Endothelial cell of umbilical vein (primary cell): ENCODE results near the gene PSME3IP1. TPM values are rescaled to one million over a fixed set of nuclear protein-coding genes. Genes with fewer than 3 reads are reported as not detected.

Source experiments
- BruUV-seq: library from RNA; stranded (reverse); fragments of 400-500 nt; replicated peaks from 2 replicates; lab custom pipeline; 2021; lab: Mats Ljungman, UMichigan
- CTCF ChIA-PET: fragments of 300-600, 350-600 bp; sonication (Branson Sonifier 250); formaldehyde crosslinking; loops from one replicate; lab custom pipeline; 2021; ENCODE audit warnings: antibody characterized with exemption, inconsistent platforms; lab: Charles Lee
- POLR2A ChIA-PET: fragments of 300-600, 350-600 bp; sonication (Branson Sonifier 250); formaldehyde crosslinking; loops from one replicate; lab custom pipeline; 2021; ENCODE audit warnings: antibody characterized with exemption, inconsistent platforms; lab: Charles Lee
- DNase-seq: peaks from one replicate; pipeline ENCODE4 v3.0.0-alpha.2; 2011; ENCODE audit warnings: low read depth, low spot score
- FAIRE-seq: peaks from 2 replicates; lab custom pipeline; 2011; peaks lifted over from hg19 to GRCh38; lab: Jason Lieb, UNC
- H2AFZ ChIP-seq: 2 replicates; pipeline ENCODE4 v1.6.0; 2012; ENCODE audit warnings: low read depth, low read length, control low read depth, inconsistent platforms
- H3K27ac ChIP-seq: 2 replicates; pipeline ENCODE4 v1.5.1; 2011; ENCODE audit warnings: low read depth, mild to moderate bottlenecking, control low read depth, low read length, moderate library complexity; ENCODE audit not compliant: insufficient read depth
- H3K27me3 ChIP-seq, 2 experiments: 2 replicates each; pipeline versions ENCODE4 v1.6.0 to v1.6.1; 2011; ENCODE audit warnings: low read length in 2 of 2, mixed read lengths in 1 of 2; ENCODE audit not compliant: control insufficient read depth in 2 of 2, insufficient read depth in 2 of 2
- H3K36me3 ChIP-seq, 2 experiments: 2 replicates in 1 of 2; 3 replicates in 1 of 2; pipeline ENCODE4 v1.5.1; 2011; ENCODE audit warnings: low read length in 2 of 2, mild to moderate bottlenecking in 1 of 2, moderate library complexity in 1 of 2; ENCODE audit not compliant: control insufficient read depth in 2 of 2, insufficient read depth in 2 of 2; ENCODE audit errors: extremely low read depth in 1 of 2
- H3K4me1 ChIP-seq: 3 replicates; pipeline ENCODE4 v1.5.1; 2011; ENCODE audit warnings: mild to moderate bottlenecking, low read length; ENCODE audit not compliant: control insufficient read depth, insufficient read depth; ENCODE audit errors: extremely low read depth
- H3K4me2 ChIP-seq: 2 replicates; pipeline ENCODE4 v1.6.1; 2011; ENCODE audit warnings: low read length, control low read depth, mixed read lengths; ENCODE audit not compliant: insufficient read depth
- H3K4me3 ChIP-seq, 3 experiments: fragments of 200-600 bp in 1 of 3; sonication (generic), shearing (Covaris generic) in 1 of 3; replicated peaks in 1 of 3; 2 replicates each; pipeline ENCODE4 v1.5.1; 2011 to 2016; ENCODE audit warnings: control low read depth in 3 of 3, low read length in 3 of 3, mild to moderate bottlenecking in 2 of 3, inconsistent platforms in 1 of 3, low read depth in 1 of 3, moderate library complexity in 1 of 3; ENCODE audit not compliant: insufficient read depth in 1 of 3
- H3K79me2 ChIP-seq: 2 replicates; pipeline ENCODE4 v1.6.0; 2012; ENCODE audit warnings: low read length, inconsistent platforms; ENCODE audit not compliant: control insufficient read depth, insufficient read depth
- H3K9ac ChIP-seq: replicated peaks from 2 replicates; pipeline ENCODE3; 2011; ENCODE audit warnings: low read length, control low read depth; ENCODE audit not compliant: insufficient read depth; ENCODE audit errors: extremely low read depth
- H3K9me1 ChIP-seq: replicated peaks from 3 replicates; pipeline ENCODE4 v1.6.0; 2011; ENCODE audit warnings: mild to moderate bottlenecking, low read length; ENCODE audit not compliant: control insufficient read depth, insufficient read depth; ENCODE audit errors: extremely low read depth
- H3K9me3 ChIP-seq: replicated peaks from 2 replicates; pipeline ENCODE4 v1.5.1; 2012; ENCODE audit warnings: low read length, inconsistent platforms; ENCODE audit not compliant: control insufficient read depth, insufficient read depth
- H4K20me1 ChIP-seq: replicated peaks from 2 replicates; pipeline ENCODE3; 2011; ENCODE audit warnings: mild to moderate bottlenecking, low read length; ENCODE audit not compliant: control insufficient read depth, insufficient read depth; ENCODE audit errors: extremely low read depth
- CTCF ChIP-seq, 2 donors: IDR thresholded peaks; 1 replicate in 1 of 2; 2 replicates in 1 of 2; pipeline ENCODE4 v1.5.1; 2011; ENCODE audit warnings: low read length in 2 of 2, mild to moderate bottlenecking in 2 of 2, moderate library complexity in 2 of 2, control low read depth in 1 of 2, inconsistent platforms in 1 of 2, low read depth in 1 of 2; ENCODE audit not compliant: insufficient read depth in 1 of 2; ENCODE audit errors: extremely low read depth in 1 of 2
- EZH2 ChIP-seq: IDR thresholded peaks from 2 replicates; pipeline ENCODE4 v1.6.1; 2012; ENCODE audit warnings: borderline replicate concordance, low read depth, mild to moderate bottlenecking, moderate library complexity, low read length, inconsistent platforms; ENCODE audit not compliant: severe bottlenecking
- FOS ChIP-seq: IDR thresholded peaks from 2 replicates; pipeline ENCODE4 v1.6.1; 2011; ENCODE audit warnings: mild to moderate bottlenecking, low read length, moderate library complexity, borderline replicate concordance; ENCODE audit not compliant: insufficient read depth
- GATA2 ChIP-seq: IDR thresholded peaks from 2 replicates; pipeline ENCODE4 v1.7.0; 2011; ENCODE audit warnings: low read depth, mild to moderate bottlenecking, moderate library complexity, mixed read lengths, low read length; ENCODE audit not compliant: insufficient read length, insufficient read depth
- JUN ChIP-seq: IDR thresholded peaks from 2 replicates; pipeline ENCODE4 v1.6.1; 2011; ENCODE audit warnings: borderline replicate concordance, low read depth; ENCODE audit not compliant: insufficient read length, insufficient read depth
- MAX ChIP-seq: IDR thresholded peaks from 2 replicates; pipeline ENCODE4 v1.6.1; 2011; ENCODE audit not compliant: insufficient read depth, insufficient read length
- MYC ChIP-seq: IDR thresholded peaks from one replicate; pipeline ENCODE4 v1.6.1; 2011; ENCODE audit warnings: mild to moderate bottlenecking, low read depth, low read length
- POLR2A ChIP-seq: IDR thresholded peaks from 2 replicates; pipeline ENCODE4 v1.6.1; 2012; ENCODE audit warnings: low read depth, mild to moderate bottlenecking, control low read depth, low read length
- POLR2AphosphoS5 ChIP-seq: IDR thresholded peaks from 2 replicates; pipeline ENCODE4 v1.6.1; 2012; ENCODE audit warnings: low read depth, mild to moderate bottlenecking, control low read depth, low read length, moderate library complexity; ENCODE audit not compliant: insufficient read depth
- dilution Hi-C: fragments of 300-500 bp; cut with MboI; formaldehyde crosslinking; loops from one replicate; pipeline ENCODE4 v1.15.0; 2019; ENCODE audit warnings: low sequenced_read_pairs; ENCODE audit not compliant: extremely low pct_ligation_motif_present
- intact Hi-C: fragments of 100-400 bp; cut with micrococcal nuclease; formaldehyde crosslinking; loops from one replicate; pipeline ENCODE4 v1.10.0; 2022
- polyA plus RNA-seq, 4 experiments: library from polyadenylated mRNA; depleted of rRNA in 3 of 4; stranded (reverse) in 3 of 4; unstranded in 1 of 4; fragments of >200 nt; gene quantifications; 2 replicates each; pipeline versions ENCODE4 v1.2.1 to v1.2.3, GENCODE V29; 2011 to 2012; ENCODE audit warnings: missing spikeins in 1 of 4
- total RNA-seq: library from RNA; stranded (reverse); gene quantifications from 2 replicates; pipeline ENCODE4 v1.2.3, GENCODE V29; 2021

The PSME3IP1 gene
- total and polyA plus RNA-seq, 2 donors (not counting 3 experiments of a cell fraction or from before 2014, with no cell fraction given): 86.2 to 91.8 TPM

- ChIA-PET POLR2A (no interaction called here), CTCF (interaction anchor here (1.0 to 1.4 kb wide), 3 partner anchors 17 to 85 kb away, joined by 3 to 6 read pairs (median 4); partner anchors contain the start of gene CPNE2)
- H3K9ac ChIP-seq: no peak overlapping the region
- peaks cover 2% of the 10 kb centered on the region for H4K20me1 ChIP-seq
- no peak overlapping the region for H2AFZ ChIP-seq
- BruUV-seq: no TSS peak
- H3K27me3 ChIP-seq: no peaks in the 10 kb centered on the region
- peak; percentile 70 for FAIRE-seq
- dilution Hi-C loops: no loop called here
- no peak overlapping the region for H3K27ac ChIP-seq
- peaks cover 28% of the 10 kb centered on the region for H3K79me2 ChIP-seq
- H3K4me2 ChIP-seq: no peak overlapping the region
- no peaks in the 10 kb centered on the region for H3K9me1 ChIP-seq
- DNase-seq: peak; percentile 45
- intact Hi-C loops: no loop called here
- H3K36me3 ChIP-seq: peaks cover 0 to 2% of the 10 kb centered on the region in 2 experiments
- no peaks in the 10 kb centered on the region for H3K9me3 ChIP-seq
- H3K4me1 ChIP-seq: peaks cover 16% of the 10 kb centered on the region
- TF ChIP-seq FOS: no peak
- TF ChIP-seq JUN: no peak
- no peak for TF ChIP-seq POLR2A
- TF ChIP-seq MYC: no peak
- no peak for TF ChIP-seq GATA2
- no peak for TF ChIP-seq POLR2AphosphoS5
- no peak for TF ChIP-seq CTCF (IDR thresholded peaks at IDR 0.05; ENCODE audit: extremely low read depth in 1 of 2, insufficient read depth in 1 of 2, low read depth in 1 of 2, low read length in 2 of 2)
- TF ChIP-seq MAX: no peak
- TF ChIP-seq EZH2: no peak
- H3K4me3 ChIP-seq: no peak overlapping the region
Measured at GRCh38 chr16:57178196-57178595, 7.6 kb downstream of the PSME3IP1 start.
